Aorta (tissue), 5 donors: Measurements from ENCODE around the gene MBTD1. TPM values are rescaled to one million over a fixed set of nuclear protein-coding genes. Genes with fewer than 3 reads are reported as not detected.
A peak's percentile ranks its signal among the peaks of the same experiment; 100 is the strongest.
"Not testable (repeated sequence)": the region's sequence is repeated elsewhere in the genome, so short reads cannot be mapped to it uniquely, and the experiment has no call there.

Experiments used
- ATAC-seq: fragments of 200-7000 bp; cut with Tn5 transposase; one replicate; pipeline ENCODE4 v1.9.1; 2022; ENCODE audit warnings: moderate library complexity; ENCODE audit not compliant: low FRiP score
- DNase-seq, 2 donors: peaks; one replicate each; pipeline ENCODE4 v3.0.0-alpha.2; 2020
- H3K27ac ChIP-seq, 2 donors: one replicate each; pipeline ENCODE4 v1.5.1; 2013; ENCODE audit warnings: low read length in 2 of 2, mild to moderate bottlenecking in 2 of 2, moderate library complexity in 2 of 2, control low read depth in 1 of 2, inconsistent platforms in 1 of 2, low read depth in 1 of 2
- H3K27me3 ChIP-seq, 2 donors: one replicate each; pipeline ENCODE4 v1.6.1; 2013; ENCODE audit warnings: control low read depth in 1 of 2, low read length in 1 of 2, mild to moderate bottlenecking in 1 of 2, moderate library complexity in 1 of 2; ENCODE audit not compliant: insufficient read depth in 2 of 2, control insufficient read depth in 1 of 2
- H3K36me3 ChIP-seq, 2 donors: one replicate each; pipeline ENCODE4 v1.6.1; 2013; ENCODE audit warnings: control low read depth in 1 of 2, low read length in 1 of 2, mild to moderate bottlenecking in 1 of 2; ENCODE audit not compliant: insufficient read depth in 2 of 2, control insufficient read depth in 1 of 2
- H3K4me1 ChIP-seq, 2 donors: one replicate each; pipeline ENCODE4 v1.6.1; 2013; ENCODE audit warnings: low read length in 2 of 2, control low read depth in 1 of 2, mild to moderate bottlenecking in 1 of 2, moderate library complexity in 1 of 2; ENCODE audit not compliant: insufficient read depth in 2 of 2, control insufficient read depth in 1 of 2
- H3K4me3 ChIP-seq, 2 donors: one replicate each; pipeline ENCODE4 v1.5.1; 2013; ENCODE audit warnings: low read length in 2 of 2, control low read depth in 1 of 2, mild to moderate bottlenecking in 1 of 2
- H3K9me3 ChIP-seq: one replicate; pipeline ENCODE4 v1.6.1; 2013; ENCODE audit warnings: mild to moderate bottlenecking, low read length; ENCODE audit not compliant: control insufficient read depth
- WGBS, 2 donors: extraction: QIAGEN DNeasy Blood & Tissue Kit; methylation state at CpG; one replicate each; pipeline ENCODE4 v1.1.7; 2013; 5-methylcytosine and 5-hydroxymethylcytosine counted together
- intact Hi-C, 2 donors: fragments of 100-400 bp; cut with DNase I; formaldehyde crosslinking; loops; one replicate each; pipeline versions ENCODE4 v1.14.2 to v1.15.0; 2022
- long read RNA-seq, 2 donors: library from polyadenylated mRNA; unstranded; transcript quantifications; one replicate each; pipeline ENCODE4 v2.0.0, GENCODE V29; 2020 to 2021
- polyA plus RNA-seq, 2 donors: library from polyadenylated mRNA; stranded (reverse); fragments of 200-250 nt; gene quantifications; one replicate each; pipeline ENCODE4 v1.2.3, GENCODE V29; 2013
- total RNA-seq, 2 donors: library from RNA; stranded (reverse); fragmentation: NEBNext Ultra II Directional; extraction: Animal tissue kit (Norgen Biotek cat#: 25700); gene quantifications; one replicate each; pipeline ENCODE4 v1.2.1, GENCODE V29; 2021
- donor health status: healthy with polysubstance abuse.
- donor health status: Bipolar disorder and iron deficiency.
- donor health status: DM: no; HTN: no; CAD: no.
- donor health status: DM: no; HTN: no; CAD: no.
- donor health status: DM: yes; HTN: yes; CAD: no.

MBTD1 gene
- total RNA-seq (10 to 100 TPM; 11.5 to 21.4 TPM), polyA plus RNA-seq (1 to 10 TPM; 5.3 to 8.4 TPM)
- long read RNA-seq, donor 1, partial matches to known transcripts, result 1 of 4 reads
- long read RNA-seq, donor 1, other reads (novel, unspliced or antisense), result 3 of 4 reads
- long read RNA-seq, donor 2, full-length matches to known transcripts, result 1 of 9 reads
- long read RNA-seq, donor 2, partial matches to known transcripts, result 1 of 9 reads
- long read RNA-seq, donor 2, other reads (novel, unspliced or antisense), result 7 of 9 reads

- WGBS, 2 donors, result 0 to 2% methylated on average over 30 to 42 of the region's 42 CpGs
- H3K9me3 ChIP-seq, result no peaks in the 10 kb centered on the region
- H3K36me3 ChIP-seq, result no peaks in the 10 kb centered on the region
- H3K27me3 ChIP-seq, result no peaks in the 10 kb centered on the region
- DNase-seq (peak; percentile 97 to 98), ATAC-seq (peak; percentile 96)
- H3K27ac ChIP-seq, result peak within 1 kb of the TSS; percentile 80 to 85
- peak within 1 kb of the TSS; percentile 80 to 94 for H3K4me3 ChIP-seq
- intact Hi-C loops, result no loop called here
- H3K4me1 ChIP-seq, result no peaks in the 10 kb centered on the region
Measured at GRCh38 chr17:51259564-51260236, at the start of gene MBTD1. MBTD1 (minus strand) TSS chr17:51260049; CDS start chr17:51225161, 34,888 bp downstream.

- Histone ChIP-seq H3K27me3 (no peaks in the 10 kb centered on the region), H3K9me3 (no peaks in the 10 kb centered on the region), H3K27ac (no peak overlapping the region), H3K4me1 (no peaks in the 10 kb centered on the region), H3K36me3 (no peaks in the 10 kb centered on the region), H3K4me3 (no peak overlapping the region)
- 94% methylated on average over 9 of the region's 9 CpGs for WGBS, 2 donors
- DNase-seq (no peak), ATAC-seq (no peak)
- intact Hi-C loops, result no loop called here
Measured at GRCh38 chr17:51305182-51305581, 45.3 kb upstream of the MBTD1 start.

- DNase-seq (no peak), ATAC-seq (no peak)
- peaks cover 0 to 4% of the 10 kb centered on the region in 2 donors for H3K36me3 ChIP-seq
- WGBS, 2 donors, result 91 to 92% methylated on average over 4 of the region's 4 CpGs
- no peak overlapping the region for H3K27ac ChIP-seq
- intact Hi-C loops, result loop anchor here (10.0 kb wide), 1 partner anchor 235 kb away; no protein-coding TSS in a partner anchor
- no peaks in the 10 kb centered on the region for H3K27me3 ChIP-seq
- H3K9me3 ChIP-seq, result no peaks in the 10 kb centered on the region
- no peak overlapping the region for H3K4me3 ChIP-seq
- no peaks in the 10 kb centered on the region for H3K4me1 ChIP-seq
Measured at GRCh38 chr17:51299859-51300258, 40.0 kb upstream of the MBTD1 start.

DNA sequence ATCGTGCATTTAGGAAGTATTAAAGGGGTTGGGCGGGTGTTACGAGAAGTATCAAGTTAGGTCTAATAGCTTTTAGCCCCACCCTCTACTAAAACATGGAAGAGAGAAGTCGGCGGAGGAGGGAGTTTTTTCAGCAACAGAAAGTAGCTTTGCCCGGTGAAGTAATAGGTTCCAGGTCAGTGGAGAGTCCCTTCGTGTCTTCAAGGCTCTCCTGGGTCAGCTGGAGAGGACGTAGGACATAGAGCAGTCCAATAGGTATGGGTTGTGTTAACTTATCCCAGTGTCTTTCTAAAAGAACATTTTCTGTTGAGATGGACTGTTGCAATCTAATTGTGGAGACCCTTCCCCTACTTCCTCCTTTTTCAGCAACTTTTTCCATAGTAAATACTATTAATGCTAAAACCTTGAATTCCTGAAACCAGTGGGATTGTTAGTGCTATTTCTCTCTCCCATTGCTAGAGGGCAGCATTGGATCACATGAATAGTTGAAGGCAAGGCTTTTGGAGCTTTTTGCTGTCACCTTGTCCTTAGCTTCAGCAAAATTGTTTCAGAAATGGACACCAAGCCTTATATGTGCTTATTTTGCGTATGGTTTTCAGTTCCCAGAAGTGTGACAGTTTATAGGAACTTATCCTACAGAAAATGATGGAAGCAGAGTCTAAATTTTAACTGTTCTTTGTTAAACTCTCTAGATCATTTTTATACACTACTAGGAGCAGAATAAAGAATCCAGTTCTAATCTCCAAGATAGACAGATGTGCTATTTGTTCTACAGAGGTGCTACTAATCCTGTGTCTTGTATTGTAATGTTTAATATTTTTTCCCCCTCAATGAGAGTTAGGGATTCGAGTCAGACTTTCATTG is 38.9 kb upstream of the MBTD1 start:
- intact Hi-C loops, result loop anchor here (10.0 kb wide), 1 partner anchor 236 kb away; no protein-coding TSS in a partner anchor
- no peak overlapping the region for H3K27ac ChIP-seq
- 50% methylated on average over 10 of the region's 10 CpGs for WGBS, 2 donors
- no peak overlapping the region for H3K4me3 ChIP-seq
- no peaks in the 10 kb centered on the region for H3K27me3 ChIP-seq
- H3K9me3 ChIP-seq, result no peaks in the 10 kb centered on the region
- H3K36me3 ChIP-seq, result peaks cover 0 to 4% of the 10 kb centered on the region in 2 donors
- ATAC-seq (no peak), DNase-seq (no peak)
- no peaks in the 10 kb centered on the region for H3K4me1 ChIP-seq

DNA sequence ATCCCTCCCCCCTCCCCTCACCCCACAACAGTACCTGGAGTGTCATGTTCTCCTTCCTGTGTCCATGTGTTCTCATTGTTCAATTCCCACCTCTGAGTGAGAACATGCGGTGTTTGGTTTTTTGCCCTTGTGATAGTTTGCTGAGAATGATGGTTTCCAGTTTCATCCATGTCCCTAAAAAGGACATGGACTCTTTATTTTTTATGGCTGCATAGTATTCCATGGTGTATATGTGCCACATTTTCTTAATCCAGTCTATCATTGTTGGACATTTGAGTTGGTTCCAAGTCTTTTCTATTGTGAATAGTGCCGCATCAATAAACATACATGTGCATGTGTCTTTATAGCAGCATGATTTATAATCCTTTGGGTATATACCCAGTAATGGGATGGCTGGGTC is 34.5 kb upstream of the MBTD1 start:
- intact Hi-C loops, result loop anchor here (10.0 kb wide), 1 partner anchor 240 kb away; no protein-coding TSS in a partner anchor
- not testable (repeated sequence) for H3K36me3 ChIP-seq, ATAC-seq

GRCh38 chr17:51289696-51290111 is 29.9 kb upstream of the MBTD1 start:
- no peak overlapping the region for H3K4me3 ChIP-seq
- no peaks in the 10 kb centered on the region for H3K27me3 ChIP-seq
- WGBS, 2 donors, result 67 to 70% methylated on average over 2 of the region's 2 CpGs
- H3K36me3 ChIP-seq, result peaks cover 5 to 8% of the 10 kb centered on the region in 2 donors
- intact Hi-C loops, result loop anchor here (10.0 kb wide), 1 partner anchor 245 kb away; no protein-coding TSS in a partner anchor
- DNase-seq, result no peak
- no peak overlapping the region for H3K27ac ChIP-seq
- no peak for ATAC-seq
- H3K4me1 ChIP-seq, result no peaks in the 10 kb centered on the region
- H3K9me3 ChIP-seq, result no peaks in the 10 kb centered on the region

More for the DNA sequence above, 34.5 kb upstream of the MBTD1 start:
- not testable (repeated sequence) for H3K4me3 ChIP-seq, H3K4me1 ChIP-seq, H3K27me3 ChIP-seq, H3K9me3 ChIP-seq, DNase-seq, H3K27ac ChIP-seq
- 100% methylated on average over 2 of the region's 2 CpGs for WGBS, 2 donors

- no peak for DNase-seq
- H3K27ac ChIP-seq, result no peak overlapping the region
- H3K36me3 ChIP-seq, result peaks cover 5 to 8% of the 10 kb centered on the region in 2 donors
- H3K4me1 ChIP-seq, result no peaks in the 10 kb centered on the region
- ATAC-seq, result no peak
- no peaks in the 10 kb centered on the region for H3K9me3 ChIP-seq
- no peak overlapping the region for H3K4me3 ChIP-seq
- H3K27me3 ChIP-seq, result no peaks in the 10 kb centered on the region
- WGBS, 2 donors, result 96 to 100% methylated on average over 1 of the region's 1 CpG
- intact Hi-C loops, result no loop called here
Measured at GRCh38 chr17:51287412-51287811, 27.6 kb upstream of the MBTD1 start.

- intact Hi-C loops, result no loop called here
Measured at GRCh38 chr17:51279183-51279582, 19.3 kb upstream of the MBTD1 start.

More at GRCh38 chr17:51279183-51279582, 19.3 kb upstream of the MBTD1 start:
- ATAC-seq (no peak), DNase-seq (no peak)
- H3K27me3 ChIP-seq, result no peaks in the 10 kb centered on the region
- H3K9me3 ChIP-seq, result no peaks in the 10 kb centered on the region
- H3K36me3 ChIP-seq, result peaks cover 0 to 10% of the 10 kb centered on the region in 2 donors
- H3K27ac ChIP-seq, result no peak overlapping the region
- peaks cover 2 to 3% of the 10 kb centered on the region in 2 donors for H3K4me1 ChIP-seq
- H3K4me3 ChIP-seq, result no peak overlapping the region
